Smooth muscle cell (in vitro differentiated cells): Measurements from ENCODE around the gene RGMB. TPM values are rescaled to one million over a fixed set of nuclear protein-coding genes. Genes with fewer than 3 reads are reported as not detected.

ENCODE experiments used
- DNase-seq: peaks from one replicate; lab custom pipeline; 2025; ENCODE audit not compliant: unreplicated experiment; lab: John Stamatoyannopoulos, UW
- H2AFZ ChIP-seq: fragments of 200-600 bp; sonication (generic); 2 replicates; pipeline ENCODE4 v1.6.0; 2016; ENCODE audit warnings: antibody characterized with exemption, low read depth, mild to moderate bottlenecking
- H3F3A ChIP-seq: fragments of 200-600 bp; sonication (generic); 2 replicates; pipeline ENCODE4 v1.6.0; 2017; ENCODE audit warnings: antibody characterized with exemption, low read depth
- H3K27ac ChIP-seq: fragments of 200-600 bp; sonication (generic); 2 replicates; pipeline ENCODE4 v1.5.1; 2016; ENCODE audit warnings: low read depth, mild to moderate bottlenecking
- H3K27me3 ChIP-seq: fragments of 200-600 bp; sonication (generic); 2 replicates; pipeline ENCODE4 v1.6.1; 2016; ENCODE audit warnings: low read depth, mild to moderate bottlenecking
- H3K36me3 ChIP-seq: fragments of 200-600 bp; sonication (generic); 2 replicates; pipeline ENCODE4 v1.5.1; 2016; ENCODE audit warnings: low read depth
- H3K4me1 ChIP-seq: fragments of 200-600 bp; sonication (generic); 2 replicates; pipeline ENCODE4 v1.5.1; 2016; ENCODE audit warnings: low read depth
- H3K4me2 ChIP-seq: fragments of 200-600 bp; sonication (generic); 2 replicates; pipeline ENCODE4 v1.6.0; 2016; ENCODE audit warnings: mild to moderate bottlenecking
- H3K4me3 ChIP-seq: fragments of 200-600 bp; sonication (generic); 2 replicates; pipeline ENCODE4 v1.5.1; 2016; ENCODE audit warnings: mild to moderate bottlenecking
- H3K79me2 ChIP-seq: fragments of 200-600 bp; sonication (generic); 2 replicates; pipeline ENCODE4 v1.6.0; 2016; ENCODE audit warnings: low read depth, mild to moderate bottlenecking
- H3K9ac ChIP-seq: fragments of 200-600 bp; sonication (generic); 2 replicates; pipeline ENCODE4 v1.6.0; 2016; ENCODE audit warnings: low read depth
- H3K9me3 ChIP-seq: fragments of 200-600 bp; sonication (generic); replicated peaks from 2 replicates; pipeline ENCODE4 v1.5.1; 2016; ENCODE audit warnings: low read depth
- H4K20me1 ChIP-seq: fragments of 200-600 bp; sonication (generic); 2 replicates; pipeline ENCODE4 v1.6.0; 2016; ENCODE audit warnings: low read depth
- WGBS: methylation state at CpG from one replicate; pipeline ENCODE4 v1.1.7; 2016; ENCODE audit warnings: low lambda C conversion rate; 5-methylcytosine and 5-hydroxymethylcytosine counted together
- polyA plus RNA-seq: library from polyadenylated mRNA; unstranded; fragments of >200 nt; fragmentation: Nextera tagmentation; extraction: Ambion mirVana; gene quantifications from 2 replicates; pipeline ENCODE4 v1.2.1, GENCODE V29; 2016
- total RNA-seq: library from RNA; depleted of rRNA; stranded (reverse); fragments of >200 nt; gene quantifications from 2 replicates; pipeline ENCODE4 v1.2.3, GENCODE V29; 2014
- TF ChIP-seq, protein P1 (sequence below): fragments of 200-600 bp; sonication (generic); IDR thresholded peaks from 2 replicates; pipeline ENCODE4 v1.5.1; 2017; ENCODE audit warnings: borderline replicate concordance, mild to moderate bottlenecking, antibody characterized with exemption; ENCODE audit not compliant: insufficient read depth, poor library complexity, severe bottlenecking

Gene RGMB
- total and polyA plus RNA-seq, 2 experiments from 2014 or later = 8.0 to 11.2 TPM

DNA sequence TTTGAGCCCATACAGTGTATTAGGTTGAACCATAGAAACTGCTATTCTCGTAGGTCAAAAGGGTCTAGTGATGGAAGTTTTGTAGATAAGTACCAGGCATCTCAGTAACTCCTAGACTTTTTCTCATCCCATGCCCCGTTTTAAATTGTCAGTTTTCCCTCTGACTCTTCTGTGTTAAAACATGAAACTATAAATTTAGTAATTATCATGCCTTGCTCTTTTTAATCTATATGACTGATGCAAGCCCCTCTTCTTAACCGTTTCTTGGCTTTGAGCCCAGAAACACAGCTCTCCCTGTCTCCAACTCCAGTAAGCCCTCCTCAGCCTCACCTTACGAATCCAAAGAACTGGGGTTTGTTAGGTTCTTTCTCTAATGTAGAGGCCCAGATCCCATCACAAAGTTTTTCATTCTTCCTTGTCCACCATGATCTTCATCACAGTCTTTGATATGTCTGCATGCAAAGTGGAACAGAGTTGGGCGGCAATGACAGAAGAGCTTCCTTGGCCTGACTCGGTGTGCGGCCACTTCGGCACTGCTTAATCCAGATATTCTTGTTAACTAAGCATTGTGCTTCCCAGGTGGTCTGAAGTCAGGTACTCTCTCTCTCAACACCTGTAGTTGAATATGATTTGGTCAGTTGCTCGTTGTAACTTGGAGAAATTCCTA, 21.1 kb downstream of the RGMB start:
- H4K20me1 ChIP-seq = peaks cover 24% of the 10 kb centered on the region
- H3K79me2 ChIP-seq = peaks cover 2% of the 10 kb centered on the region
- H3F3A ChIP-seq = no peaks in the 10 kb centered on the region
- no peak overlapping the region for H2AFZ ChIP-seq
- no peaks in the 10 kb centered on the region for H3K36me3 ChIP-seq
- H3K9me3 ChIP-seq = no peaks in the 10 kb centered on the region
- H3K9ac ChIP-seq = no peak overlapping the region
- H3K4me1 ChIP-seq = no peaks in the 10 kb centered on the region
- H3K27ac ChIP-seq = no peak overlapping the region
- no peak for DNase-seq
- TF ChIP-seq, protein P1, sequence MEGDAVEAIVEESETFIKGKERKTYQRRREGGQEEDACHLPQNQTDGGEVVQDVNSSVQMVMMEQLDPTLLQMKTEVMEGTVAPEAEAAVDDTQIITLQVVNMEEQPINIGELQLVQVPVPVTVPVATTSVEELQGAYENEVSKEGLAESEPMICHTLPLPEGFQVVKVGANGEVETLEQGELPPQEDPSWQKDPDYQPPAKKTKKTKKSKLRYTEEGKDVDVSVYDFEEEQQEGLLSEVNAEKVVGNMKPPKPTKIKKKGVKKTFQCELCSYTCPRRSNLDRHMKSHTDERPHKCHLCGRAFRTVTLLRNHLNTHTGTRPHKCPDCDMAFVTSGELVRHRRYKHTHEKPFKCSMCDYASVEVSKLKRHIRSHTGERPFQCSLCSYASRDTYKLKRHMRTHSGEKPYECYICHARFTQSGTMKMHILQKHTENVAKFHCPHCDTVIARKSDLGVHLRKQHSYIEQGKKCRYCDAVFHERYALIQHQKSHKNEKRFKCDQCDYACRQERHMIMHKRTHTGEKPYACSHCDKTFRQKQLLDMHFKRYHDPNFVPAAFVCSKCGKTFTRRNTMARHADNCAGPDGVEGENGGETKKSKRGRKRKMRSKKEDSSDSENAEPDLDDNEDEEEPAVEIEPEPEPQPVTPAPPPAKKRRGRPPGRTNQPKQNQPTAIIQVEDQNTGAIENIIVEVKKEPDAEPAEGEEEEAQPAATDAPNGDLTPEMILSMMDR = no peak
- H3K27me3 ChIP-seq = no peaks in the 10 kb centered on the region
- WGBS = 92% methylated on average over 9 of the region's 9 CpGs
- no peak overlapping the region for H3K4me3 ChIP-seq
- H3K4me2 ChIP-seq = no peak overlapping the region

DNA sequence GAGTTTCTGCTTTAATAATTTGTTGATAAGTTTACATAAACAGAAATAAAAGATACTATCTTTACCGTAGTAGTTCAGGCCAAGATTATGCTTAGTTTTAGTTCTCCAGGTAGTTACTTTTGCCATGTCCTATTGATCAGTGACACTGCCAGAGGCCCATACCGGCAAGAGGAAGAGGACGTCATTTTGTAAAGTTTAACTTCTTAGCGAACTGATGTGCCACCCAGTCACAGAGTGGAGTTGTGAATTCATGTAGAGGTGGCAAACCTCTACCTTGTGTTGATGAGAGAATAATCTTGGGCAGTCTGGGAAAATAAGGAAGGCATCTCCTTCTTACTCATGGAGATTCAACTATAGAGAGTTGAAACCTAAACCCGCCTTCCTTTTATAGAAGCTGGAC, 21.8 kb downstream of the RGMB start:
- Histone ChIP-seq H3K79me2 (no peaks in the 10 kb centered on the region), H3K36me3 (no peaks in the 10 kb centered on the region), H3K9me3 (no peaks in the 10 kb centered on the region), H3K9ac (no peak overlapping the region), H4K20me1 (peaks cover 17% of the 10 kb centered on the region), H3K4me3 (no peak overlapping the region), H3K27ac (no peak overlapping the region), H3K27me3 (no peaks in the 10 kb centered on the region), H3K4me2 (no peak overlapping the region), H3K4me1 (no peaks in the 10 kb centered on the region), H2AFZ (no peak overlapping the region), H3F3A (no peaks in the 10 kb centered on the region)
- no peak for DNase-seq
- TF ChIP-seq, protein P1 = no peak
- WGBS = 96% methylated on average over 5 of the region's 5 CpGs

DNA sequence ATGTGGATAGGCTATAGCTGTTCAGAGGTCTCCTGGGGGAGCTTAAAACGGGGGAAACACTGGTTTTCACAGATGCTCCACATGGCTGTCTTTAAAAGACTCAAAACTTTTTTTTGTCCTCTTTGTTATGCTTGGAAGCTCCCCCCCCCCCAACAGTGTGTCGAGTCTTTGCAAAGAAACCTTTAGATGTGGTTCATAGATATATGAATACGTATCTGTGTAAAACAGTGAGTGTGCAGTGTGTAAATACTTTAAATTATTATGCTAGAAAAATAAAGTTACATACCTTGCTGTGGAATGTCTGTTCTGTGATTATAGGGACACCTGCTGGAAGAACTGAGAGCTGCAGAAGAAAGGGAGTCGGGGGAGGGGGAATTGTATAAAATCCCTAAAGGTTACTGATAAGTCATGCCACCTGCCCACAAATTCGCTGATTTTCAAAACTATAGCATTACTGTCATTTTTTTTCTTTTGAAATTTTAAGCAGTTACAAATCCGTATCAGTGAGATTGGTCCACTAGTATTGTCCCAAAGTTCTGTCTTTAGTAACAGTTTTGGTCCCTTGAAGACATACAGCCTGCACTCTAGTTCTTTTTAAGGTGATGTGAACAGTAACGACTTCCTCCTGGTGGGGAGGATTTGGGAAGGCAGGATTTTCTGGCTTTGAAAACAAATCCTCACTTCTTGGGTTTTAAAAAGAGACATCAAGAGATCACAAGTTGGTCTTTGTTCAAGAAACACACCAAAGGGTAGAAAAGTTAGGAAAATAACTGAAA, 22.9 kb downstream of the RGMB start:
- H3K79me2 ChIP-seq = no peaks in the 10 kb centered on the region
- H3F3A ChIP-seq = no peaks in the 10 kb centered on the region
- 5% methylated on average over 7 of the region's 7 CpGs for WGBS
- no peak overlapping the region for H3K4me2 ChIP-seq
- no peak overlapping the region for H3K27ac ChIP-seq
- no peaks in the 10 kb centered on the region for H3K4me1 ChIP-seq
- H3K36me3 ChIP-seq = no peaks in the 10 kb centered on the region
- H3K9me3 ChIP-seq = no peaks in the 10 kb centered on the region
- no peak overlapping the region for H3K9ac ChIP-seq
- H3K4me3 ChIP-seq = no peak overlapping the region
- TF ChIP-seq, protein P1 = peak; percentile 80
- H4K20me1 ChIP-seq = peaks cover 7% of the 10 kb centered on the region
- H2AFZ ChIP-seq = no peak overlapping the region
- DNase-seq = no peak
- no peaks in the 10 kb centered on the region for H3K27me3 ChIP-seq
